Prostate gland (tissue), 2 donors: ENCODE measurements around the gene ARL5C.
"Not testable (repeated sequence)": the region's sequence is repeated elsewhere in the genome, so short reads cannot be mapped to it uniquely, and the experiment has no call there.

Source experiments
- POLR2A ChIP-seq: fragments of 450-650 bp; IDR thresholded peaks from one replicate; pipeline ENCODE4 v1.6.1; 2016; ENCODE audit warnings: antibody characterized with exemption, mild to moderate bottlenecking
- POLR2AphosphoS5 ChIP-seq: sonication (generic); formaldehyde crosslinking; IDR thresholded peaks from one replicate; pipeline ENCODE4 v1.6.1; 2017; ENCODE audit warnings: antibody characterized with exemption
- TF ChIP-seq, protein P1 (sequence below), 4 experiments: fragments of 200-600 bp in 2 of 4; fragments of 450-650 bp in 2 of 4; sonication (generic) in 2 of 4; IDR thresholded peaks; 1 replicate in 3 of 4; 2 replicates in 1 of 4; pipeline ENCODE4 v1.5.1; 2016 to 2019; ENCODE audit warnings: antibody characterized with exemption in 4 of 4, mild to moderate bottlenecking in 2 of 4, moderate library complexity in 2 of 4

DNA sequence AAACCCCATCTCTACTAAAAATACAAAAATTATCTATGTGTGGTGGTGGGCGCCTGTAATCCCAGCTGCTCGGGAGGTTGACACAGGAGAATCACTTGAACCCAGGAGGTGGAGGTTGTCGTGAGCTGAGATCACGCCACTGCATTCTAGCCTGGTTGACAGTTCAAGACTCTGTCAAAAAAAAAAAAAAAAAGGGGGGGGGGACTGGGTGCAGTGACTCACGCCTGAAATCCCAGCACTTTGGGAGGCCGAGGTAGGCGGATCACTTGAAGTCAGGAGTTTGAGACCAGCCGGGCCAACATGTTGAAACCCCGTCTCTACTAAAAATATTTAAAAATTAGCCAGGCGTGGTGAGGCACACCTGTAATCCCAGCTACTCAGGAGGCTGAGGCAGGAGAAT is 44.0 kb downstream of the ARL5C start:
- TF ChIP-seq, protein P1, sequence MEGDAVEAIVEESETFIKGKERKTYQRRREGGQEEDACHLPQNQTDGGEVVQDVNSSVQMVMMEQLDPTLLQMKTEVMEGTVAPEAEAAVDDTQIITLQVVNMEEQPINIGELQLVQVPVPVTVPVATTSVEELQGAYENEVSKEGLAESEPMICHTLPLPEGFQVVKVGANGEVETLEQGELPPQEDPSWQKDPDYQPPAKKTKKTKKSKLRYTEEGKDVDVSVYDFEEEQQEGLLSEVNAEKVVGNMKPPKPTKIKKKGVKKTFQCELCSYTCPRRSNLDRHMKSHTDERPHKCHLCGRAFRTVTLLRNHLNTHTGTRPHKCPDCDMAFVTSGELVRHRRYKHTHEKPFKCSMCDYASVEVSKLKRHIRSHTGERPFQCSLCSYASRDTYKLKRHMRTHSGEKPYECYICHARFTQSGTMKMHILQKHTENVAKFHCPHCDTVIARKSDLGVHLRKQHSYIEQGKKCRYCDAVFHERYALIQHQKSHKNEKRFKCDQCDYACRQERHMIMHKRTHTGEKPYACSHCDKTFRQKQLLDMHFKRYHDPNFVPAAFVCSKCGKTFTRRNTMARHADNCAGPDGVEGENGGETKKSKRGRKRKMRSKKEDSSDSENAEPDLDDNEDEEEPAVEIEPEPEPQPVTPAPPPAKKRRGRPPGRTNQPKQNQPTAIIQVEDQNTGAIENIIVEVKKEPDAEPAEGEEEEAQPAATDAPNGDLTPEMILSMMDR (IDR thresholded peaks at IDR 0.05), result not testable (repeated sequence)
- not testable (repeated sequence) for TF ChIP-seq POLR2A, POLR2AphosphoS5
